ENCODE results near the gene LATS1.
"Not testable (repeated sequence)": the region's sequence is repeated elsewhere in the genome, so short reads cannot be mapped to it uniquely, and the experiment has no call there.

Gene LATS1

GRCh38 chr6:149717588-149718458, at the start of gene LATS1:
Gene LATS1, minus strand, starts transcription at chr6:149718101. Its CDS starts 15,975 bp downstream, at chr6:149702126.
- DNase-seq, result peak in 1 of 2 experiments; percentile 45

DNA sequence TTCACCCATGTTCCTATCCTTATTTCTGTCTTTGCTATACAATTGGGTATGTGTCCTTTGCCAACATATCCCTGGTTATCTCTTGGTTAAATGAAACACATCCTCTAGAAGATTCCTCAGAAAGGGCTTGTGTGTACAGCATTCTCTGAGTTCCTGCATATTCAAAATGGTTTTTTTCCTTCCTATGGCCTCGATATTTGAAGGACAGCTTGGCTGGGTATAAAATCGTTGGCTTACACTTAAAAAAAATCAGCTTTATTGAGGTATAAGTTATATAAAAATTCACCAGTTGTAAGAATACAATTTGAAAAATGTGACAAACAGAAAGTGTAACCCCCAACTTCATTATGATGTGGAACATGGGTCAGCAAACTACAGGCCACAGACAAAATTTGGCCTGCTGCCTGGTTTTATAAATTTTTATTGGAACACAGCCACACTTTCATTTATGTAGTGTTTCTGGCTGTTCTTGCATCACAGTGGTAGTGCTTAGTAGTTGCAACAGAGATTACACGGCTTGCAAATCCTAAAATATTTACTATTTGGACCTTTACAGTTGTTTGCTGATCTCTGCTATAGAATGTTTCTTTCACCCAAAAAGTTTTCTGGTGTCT, 48.4 kb upstream of the LATS1 start:
- DNase-seq, result no peak

DNA sequence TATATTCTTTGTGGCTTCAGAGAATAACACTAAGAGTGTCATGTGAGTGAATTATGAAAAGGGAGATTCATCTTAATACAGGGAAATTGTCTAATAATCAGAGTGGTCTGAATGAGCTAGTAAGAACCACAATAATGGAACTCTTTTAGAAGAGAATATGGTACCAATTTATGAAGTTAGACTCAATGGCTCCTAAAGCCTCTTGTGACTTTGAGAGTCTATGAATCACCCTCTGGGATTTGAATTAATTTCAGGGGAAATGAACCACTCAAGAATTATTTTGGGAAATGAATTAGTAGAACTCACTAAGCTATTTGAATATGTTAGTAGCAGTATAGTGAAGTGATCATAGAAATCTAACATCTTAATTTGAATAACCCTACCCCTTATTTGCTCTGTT, 46.0 kb upstream of the LATS1 start:
- no peak for DNase-seq

GRCh38 chr6:149761438-149761837, 43.5 kb upstream of the LATS1 start:
- no peak for DNase-seq

- DNase-seq, result no peak
Measured at GRCh38 chr6:149756261-149756636, 38.3 kb upstream of the LATS1 start.

- no peak for DNase-seq
Measured at GRCh38 chr6:149755300-149756260, 37.7 kb upstream of the LATS1 start.

GRCh38 chr6:149754548-149754947, 36.6 kb upstream of the LATS1 start:
- DNase-seq, result no peak

DNA sequence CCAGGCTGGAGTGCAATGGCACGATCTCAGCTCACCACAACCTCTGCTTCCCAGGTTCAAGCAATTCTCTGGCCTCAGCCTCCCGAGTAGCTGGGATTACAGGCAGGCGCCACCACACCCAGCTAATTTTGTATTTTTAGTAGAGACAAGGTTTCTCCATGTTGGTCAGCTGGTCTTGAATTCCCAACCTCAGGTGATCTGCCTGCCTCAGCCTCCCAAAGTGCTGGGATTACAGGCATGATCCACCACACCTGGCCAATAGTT, 35.4 kb upstream of the LATS1 start:
- not testable (repeated sequence) for DNase-seq

- no peak for DNase-seq
Measured at GRCh38 chr6:149752600-149753373, 34.9 kb upstream of the LATS1 start.

- DNase-seq, result not testable (repeated sequence)
Measured at GRCh38 chr6:149751920-149752319, 34.0 kb upstream of the LATS1 start.

DNA sequence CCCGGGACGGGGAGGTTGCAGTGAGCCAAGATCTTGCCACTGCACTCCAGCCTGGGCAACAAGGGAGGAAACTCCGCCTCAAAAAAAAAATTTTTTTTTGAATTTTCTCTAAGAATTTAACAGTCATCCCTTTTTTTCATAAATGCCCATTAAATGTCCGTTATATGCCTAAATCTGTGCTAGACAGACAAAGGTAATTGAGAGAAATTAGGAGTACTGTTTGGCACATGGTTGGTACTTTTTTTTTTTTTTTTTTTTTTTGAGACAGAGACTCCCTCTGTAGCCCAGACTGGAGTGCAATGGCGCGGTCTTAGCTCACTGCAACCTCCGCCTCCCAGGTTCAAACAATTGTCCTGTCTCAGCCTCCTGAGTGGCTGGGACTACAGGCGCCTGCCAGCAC, 33.3 kb upstream of the LATS1 start:
- no peak for DNase-seq

GRCh38 chr6:149750136-149750609, 32.3 kb upstream of the LATS1 start:
- DNase-seq, result no peak

DNA sequence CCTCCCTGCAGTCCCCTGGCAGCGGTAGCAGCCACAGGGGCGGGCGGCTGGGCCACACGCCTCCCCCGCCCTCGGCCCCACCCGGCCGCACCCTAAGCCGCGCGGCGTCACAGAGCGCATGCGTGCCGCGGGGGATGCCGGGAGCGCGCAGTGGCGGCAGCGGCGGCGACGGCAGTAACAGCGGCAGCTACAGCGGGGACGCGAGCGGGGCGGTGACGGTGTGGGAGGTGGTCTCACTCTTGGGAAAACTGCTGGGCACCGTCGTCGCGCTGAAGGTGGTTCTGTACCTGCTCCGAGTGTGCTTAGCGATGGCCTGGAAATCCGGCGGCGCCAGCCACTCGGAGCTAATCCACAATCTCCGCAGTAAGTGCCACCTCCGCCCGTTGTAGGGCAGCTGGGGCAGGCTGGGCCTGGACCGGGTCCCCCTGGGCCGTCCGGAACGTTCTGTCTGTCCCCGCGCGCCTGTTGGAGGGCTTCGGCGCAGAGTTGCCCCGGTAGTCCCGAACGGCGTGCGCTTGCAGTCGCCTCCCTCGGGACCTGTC, 31.8 kb upstream of the LATS1 start, which contains the start of gene PCMT1:
TSS of gene PCMT1 (plus strand) at position 148 of the 542 bp plus-strand sequence. CDS start at position 309, 161 bp downstream.
- peak; percentile 24 to 69 for DNase-seq

DNA sequence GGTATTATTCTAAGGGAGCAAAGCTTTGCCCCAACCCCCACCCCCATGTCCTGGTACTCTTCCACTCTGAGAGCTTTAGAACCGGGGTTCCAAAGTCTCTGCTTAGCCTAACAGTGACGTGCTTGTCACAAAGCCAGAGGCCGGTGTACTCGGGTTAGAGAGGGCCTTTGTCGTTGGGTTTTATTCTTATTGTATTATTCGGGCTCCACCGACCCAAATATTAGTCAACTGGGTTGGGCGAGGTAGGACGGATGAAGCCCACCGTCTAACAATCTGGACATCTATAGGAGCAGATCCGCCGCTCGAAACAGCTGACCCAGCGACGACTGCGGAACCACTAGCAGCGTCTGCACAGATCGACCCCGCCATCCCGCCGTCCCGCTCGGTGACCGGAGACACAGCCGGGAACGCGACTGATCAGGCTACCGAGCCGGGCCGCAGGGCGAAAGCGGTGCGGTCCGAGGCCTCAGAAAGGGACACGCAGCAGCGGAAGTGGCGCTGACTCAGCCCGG, 31.2 kb upstream of the LATS1 start:
- DNase-seq, result not testable (repeated sequence)

DNA sequence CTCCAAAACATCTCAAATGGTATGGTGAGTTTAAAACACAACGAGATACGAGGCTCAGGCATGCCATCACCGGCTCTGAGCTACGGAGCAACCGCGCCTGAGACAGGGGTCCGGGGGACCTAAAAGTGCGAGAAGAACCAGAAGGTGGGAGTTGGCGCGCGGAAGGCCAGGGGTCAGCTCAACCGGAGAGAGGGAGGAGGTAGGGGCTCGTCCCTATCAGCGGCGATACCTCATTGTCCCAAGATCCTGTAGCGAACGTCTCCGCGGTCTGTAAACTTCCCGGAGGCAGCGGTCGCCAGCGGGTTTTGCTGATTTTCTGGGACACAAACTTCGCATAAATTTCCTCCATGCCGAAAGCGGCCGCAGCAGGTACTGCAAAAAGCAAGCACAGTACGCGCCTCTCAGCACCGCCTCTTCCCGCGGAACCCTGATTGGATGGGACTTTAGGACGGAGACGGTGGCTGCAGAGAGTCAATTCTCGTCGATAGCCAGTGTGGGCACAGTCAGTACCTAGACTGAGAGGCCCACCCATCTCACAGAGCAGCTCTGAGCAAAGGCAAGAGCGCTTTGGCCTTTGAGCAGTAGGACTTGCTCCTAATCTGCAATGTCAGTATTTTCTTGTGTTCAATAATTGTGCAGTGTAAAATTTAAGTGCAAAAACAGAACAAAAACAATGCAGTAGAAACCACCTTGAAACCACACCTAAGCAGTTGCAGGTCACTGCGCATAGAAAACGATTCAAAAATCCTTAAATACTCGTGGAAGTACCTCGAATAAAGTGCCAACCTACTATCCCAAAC, 28.4 kb upstream of the LATS1 start, which contains the start of gene NUP43:
TSS of gene NUP43 (minus strand) at position 383 of the 800 bp plus-strand sequence. CDS start at position 349, 34 bp downstream.
- DNase-seq, result peak; percentile 37 to 63

- not testable (repeated sequence) for DNase-seq
Measured at GRCh38 chr6:149745252-149745651, 27.4 kb upstream of the LATS1 start.

DNA sequence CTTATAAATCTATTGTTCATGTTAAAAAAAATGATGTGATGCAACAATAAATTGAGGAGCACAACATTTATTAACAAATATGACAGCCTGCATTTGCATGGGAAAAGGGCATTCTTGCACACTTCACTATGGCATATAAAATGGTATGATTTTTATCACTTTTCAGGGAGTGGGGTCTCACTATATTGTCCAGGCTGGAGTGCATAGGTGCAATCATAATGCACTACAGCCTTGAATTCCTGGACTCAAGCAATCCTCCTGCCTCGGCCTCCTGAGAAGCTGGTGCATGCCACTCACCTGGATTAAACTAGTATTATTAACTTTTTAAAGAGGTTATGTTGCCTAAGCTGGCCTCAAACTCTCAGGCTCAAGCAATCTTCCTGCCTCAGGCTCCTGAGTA, 17.0 kb upstream of the LATS1 start:
- no peak for DNase-seq

DNA sequence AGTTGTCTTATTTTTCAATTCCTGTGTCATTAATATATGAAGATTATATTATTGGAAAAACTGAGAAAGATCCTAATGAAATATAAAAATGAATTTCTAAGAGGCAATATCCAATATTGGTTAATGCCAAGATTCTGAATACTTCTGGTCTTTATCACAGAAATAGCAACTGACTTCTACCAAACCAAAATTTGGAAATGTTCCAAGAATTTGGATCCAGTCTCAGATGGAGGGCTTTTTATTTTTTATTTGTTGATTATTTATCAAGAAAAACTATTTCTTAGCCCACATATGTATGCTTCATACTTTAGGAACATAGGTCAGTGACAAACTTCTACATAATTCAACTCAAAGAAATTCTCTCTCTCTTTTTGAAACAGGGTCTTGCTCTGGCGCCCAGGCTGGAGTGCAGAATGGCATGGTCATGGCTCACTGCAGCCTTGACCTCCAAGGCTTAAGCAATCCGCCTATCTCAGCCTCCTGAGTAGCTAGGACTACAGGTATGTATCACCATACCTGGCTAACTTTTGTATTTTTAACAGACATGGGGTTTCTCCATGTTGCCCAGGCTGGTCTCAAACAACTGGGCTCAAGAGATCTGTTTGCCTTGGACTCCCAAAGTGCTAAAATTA, 15.3 kb upstream of the LATS1 start:
- no peak for DNase-seq

DNA sequence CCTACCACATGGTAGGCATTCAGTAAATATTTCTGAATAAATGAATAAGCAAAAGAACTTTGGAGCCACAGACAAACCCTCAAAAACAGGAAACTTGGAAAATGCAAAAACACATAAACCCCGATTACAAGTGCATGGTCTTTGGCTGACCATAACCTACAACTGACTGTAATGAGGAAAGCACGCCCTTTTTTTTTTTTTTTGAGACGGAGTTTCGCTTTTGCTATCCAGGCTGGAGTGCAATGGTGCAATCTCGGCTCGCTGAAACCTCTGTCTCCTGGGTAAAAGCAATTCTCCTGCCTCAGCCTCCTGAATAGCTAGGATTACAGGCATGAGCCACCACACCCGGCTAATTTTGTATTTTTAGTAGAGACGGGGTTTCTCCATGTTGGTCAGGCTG, 11.9 kb upstream of the LATS1 start:
- DNase-seq, result no peak
